ENCODE results near the gene R3HDM2.

The R3HDM2 gene

GRCh38 chr12:57239587-57240065, 191.2 kb downstream of the R3HDM2 start:
- peak overlapping the region; percentile 71 for H3K27ac ChIP-seq
- no peak for DNase-seq (ENCODE audit: low spot score)
- POLR2A ChIA-PET (ENCODE audit: low non-redundant PET): no interaction called here
- TF ChIP-seq, protein P1, sequence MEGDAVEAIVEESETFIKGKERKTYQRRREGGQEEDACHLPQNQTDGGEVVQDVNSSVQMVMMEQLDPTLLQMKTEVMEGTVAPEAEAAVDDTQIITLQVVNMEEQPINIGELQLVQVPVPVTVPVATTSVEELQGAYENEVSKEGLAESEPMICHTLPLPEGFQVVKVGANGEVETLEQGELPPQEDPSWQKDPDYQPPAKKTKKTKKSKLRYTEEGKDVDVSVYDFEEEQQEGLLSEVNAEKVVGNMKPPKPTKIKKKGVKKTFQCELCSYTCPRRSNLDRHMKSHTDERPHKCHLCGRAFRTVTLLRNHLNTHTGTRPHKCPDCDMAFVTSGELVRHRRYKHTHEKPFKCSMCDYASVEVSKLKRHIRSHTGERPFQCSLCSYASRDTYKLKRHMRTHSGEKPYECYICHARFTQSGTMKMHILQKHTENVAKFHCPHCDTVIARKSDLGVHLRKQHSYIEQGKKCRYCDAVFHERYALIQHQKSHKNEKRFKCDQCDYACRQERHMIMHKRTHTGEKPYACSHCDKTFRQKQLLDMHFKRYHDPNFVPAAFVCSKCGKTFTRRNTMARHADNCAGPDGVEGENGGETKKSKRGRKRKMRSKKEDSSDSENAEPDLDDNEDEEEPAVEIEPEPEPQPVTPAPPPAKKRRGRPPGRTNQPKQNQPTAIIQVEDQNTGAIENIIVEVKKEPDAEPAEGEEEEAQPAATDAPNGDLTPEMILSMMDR (conservative IDR thresholded peaks at IDR 0.05; ENCODE audit: low read depth): no peak
- CTCF ChIA-PET: interaction anchor here (0.6 to 6.5 kb wide), 22 partner anchors 10 to 502 kb away, joined by 3 to 147 read pairs (median 4); partner anchors contain the start of genes NXPH4 and SHMT2

GRCh38 chr12:57238854-57239554, 191.8 kb downstream of the R3HDM2 start:
- DNase-seq (ENCODE audit: low spot score): peak; percentile 88
- TF ChIP-seq, protein P1 (conservative IDR thresholded peaks at IDR 0.05; ENCODE audit: low read depth): peak; percentile 100
- ChIA-PET CTCF (interaction anchor here (0.6 to 6.5 kb wide), 20 partner anchors 9 to 502 kb away, joined by 3 to 147 read pairs (median 4); partner anchors contain the start of genes NXPH4 and SHMT2), POLR2A (ENCODE audit: low non-redundant PET) (no interaction called here)
- H3K27ac ChIP-seq: peak overlapping the region; percentile 71

GRCh38 chr12:57237932-57238853, 192.7 kb downstream of the R3HDM2 start:
- H3K27ac ChIP-seq: peak overlapping the region; percentile 71
- ChIA-PET POLR2A (ENCODE audit: low non-redundant PET) (interaction anchor here (0.7 kb wide), 1 partner anchor 18 kb away, joined by 3 read pairs; no protein-coding TSS in a partner anchor), CTCF (interaction anchor here (0.6 to 6.5 kb wide), 11 partner anchors 8 to 488 kb away, joined by 3 to 147 read pairs (median 5); partner anchors contain the start of genes NXPH4 and SHMT2)
- TF ChIP-seq, protein P1 (conservative IDR thresholded peaks at IDR 0.05; ENCODE audit: low read depth): no peak
- no peak for DNase-seq (ENCODE audit: low spot score)

- no peak for DNase-seq (ENCODE audit: low spot score)
- ChIA-PET POLR2A (ENCODE audit: low non-redundant PET) (interaction anchor here (0.7 kb wide), 1 partner anchor 18 kb away, joined by 3 read pairs; no protein-coding TSS in a partner anchor), CTCF (interaction anchor here (3.0 kb wide), 1 partner anchor 8 kb away, joined by 28 read pairs; the partner anchor contains the start of gene SHMT2)
- H3K27ac ChIP-seq: peak overlapping the region; percentile 36
- TF ChIP-seq, protein P1 (conservative IDR thresholded peaks at IDR 0.05; ENCODE audit: low read depth): no peak
These were observed 193.3 kb downstream of the R3HDM2 start for GRCh38 chr12:57237596-57237931.

GRCh38 chr12:57236925-57237595, 193.8 kb downstream of the R3HDM2 start:
- peak overlapping the region; percentile 36 for H3K27ac ChIP-seq
- CTCF ChIA-PET: no interaction called here
- POLR2A ChIA-PET (ENCODE audit: low non-redundant PET): no interaction called here
- TF ChIP-seq, protein P1 (conservative IDR thresholded peaks at IDR 0.05; ENCODE audit: low read depth): no peak
- DNase-seq (ENCODE audit: low spot score): no peak
